ENCODE measurements around the gene WDR6.

DNA sequence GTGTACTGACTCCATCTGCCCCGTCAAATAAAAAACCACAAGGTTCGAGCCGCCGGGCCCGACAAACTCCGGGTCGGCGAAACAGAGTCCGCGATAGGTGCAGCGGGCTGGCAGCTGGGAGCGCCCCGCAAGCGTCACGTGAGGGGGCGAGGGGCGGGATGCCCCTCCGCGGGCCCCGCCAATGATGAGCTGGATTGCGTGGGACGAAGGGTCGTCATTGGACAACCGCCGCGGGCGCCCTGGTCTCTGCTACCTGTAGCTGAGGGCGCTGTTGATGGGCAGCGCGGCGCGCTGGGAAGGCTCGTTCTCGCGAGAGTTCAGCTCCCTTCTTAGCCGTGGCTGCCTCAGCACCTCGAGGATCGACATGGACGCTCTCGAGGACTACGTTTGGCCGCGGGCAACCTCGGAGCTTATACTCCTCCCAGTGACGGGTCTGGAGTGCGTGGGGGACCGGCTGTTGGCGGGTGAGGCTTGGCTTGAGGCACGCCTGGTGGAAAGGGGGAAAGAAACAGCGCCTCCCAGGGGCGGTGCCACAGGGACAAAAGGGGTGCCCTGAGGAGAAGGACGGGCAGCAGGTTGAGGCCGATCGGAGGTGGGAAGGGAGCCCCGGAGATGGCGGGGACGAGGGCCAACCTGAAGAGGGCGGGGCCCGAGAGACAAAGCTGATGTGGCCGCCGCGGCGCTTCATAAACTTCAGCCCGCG lies at the start of gene WDR6:
- no peak for TF ChIP-seq BACH2 (CRISPR knock-in tag; IDR thresholded peaks at IDR 0.05; ENCODE audit: borderline replicate concordance)
- TF ChIP-seq TOX (CRISPR knock-in tag; IDR thresholded peaks at IDR 0.05; ENCODE audit: borderline replicate concordance) = no peak
- no peak for TF ChIP-seq ZNF565 (CRISPR knock-in tag; conservative IDR thresholded peaks at IDR 0.05; ENCODE audit: low read depth)
- TF ChIP-seq ZC3H10 (CRISPR knock-in tag; IDR thresholded peaks at IDR 0.05) = no peak

Data from SK-N-SH treated with all-trans-retinoic acid at 6 μM for 48 hours (cell line).